ENCODE data around the gene ADCY10.
A peak's percentile ranks its signal among the peaks of the same experiment; 100 is the strongest.
"Not testable (repeated sequence)": the region's sequence is repeated elsewhere in the genome, so short reads cannot be mapped to it uniquely, and the experiment has no call there.

ADCY10 gene

DNA sequence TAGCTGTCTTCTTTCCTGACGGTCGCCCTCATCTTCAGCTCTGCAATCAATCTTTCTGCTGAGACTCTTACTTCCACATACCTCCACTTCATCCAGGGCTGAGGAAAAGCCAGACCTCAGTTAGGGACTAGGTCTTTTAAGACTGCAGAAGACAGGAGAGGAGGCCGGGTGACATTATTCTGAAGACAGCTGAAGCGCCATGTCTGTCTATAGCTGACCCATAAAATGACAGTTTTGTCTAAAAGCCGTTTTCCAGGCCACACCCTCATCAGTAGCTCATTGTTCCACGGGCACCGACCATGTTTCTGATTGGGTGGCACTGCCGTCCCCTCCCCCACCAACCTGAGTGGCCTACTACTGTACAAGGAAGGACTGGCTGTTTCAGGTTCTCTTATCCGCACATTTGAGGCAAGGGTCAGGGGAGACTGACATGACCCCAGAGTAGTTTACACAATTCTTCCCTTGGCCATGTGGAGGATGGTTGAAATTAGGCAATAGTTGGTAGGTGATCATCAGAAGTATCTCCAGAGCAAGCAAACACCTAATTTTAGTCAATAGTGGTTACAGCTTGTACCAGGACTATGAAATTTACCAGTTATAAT lies at the start of gene ADCY10:
Gene ADCY10, minus strand, starts transcription at position 240 of the 602 bp plus-strand sequence. CDS start 8,994 bp downstream, outside the sequence.
- DNase-seq: no peak

DNA sequence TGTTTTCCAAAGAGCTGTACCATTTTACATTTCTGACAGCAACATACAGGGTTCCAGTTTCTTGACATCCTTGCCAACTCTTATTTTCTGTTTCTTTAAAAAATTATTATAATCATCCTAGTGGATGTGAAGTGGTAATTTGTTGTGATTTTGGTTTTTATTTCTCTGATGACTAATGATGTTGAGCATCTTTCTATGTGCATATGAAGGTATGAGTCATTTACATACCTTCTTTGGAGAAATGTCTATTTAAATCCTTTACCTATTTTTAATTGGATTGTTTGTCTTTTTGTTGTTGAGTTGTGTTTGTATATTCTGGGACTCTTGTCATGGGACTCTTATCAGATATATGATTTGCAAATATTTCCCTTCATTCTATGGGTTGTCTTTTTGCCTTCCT lies 43.8 kb upstream of the ADCY10 start:
- no peak for DNase-seq

GRCh38 chr1:167955915-167956314 lies 42.0 kb upstream of the ADCY10 start:
- DNase-seq: no peak

GRCh38 chr1:167950569-167950968 lies 36.6 kb upstream of the ADCY10 start:
- no peak for DNase-seq

- DNase-seq: no peak
These were observed 35.9 kb upstream of the ADCY10 start for GRCh38 chr1:167949785-167950184.

DNA sequence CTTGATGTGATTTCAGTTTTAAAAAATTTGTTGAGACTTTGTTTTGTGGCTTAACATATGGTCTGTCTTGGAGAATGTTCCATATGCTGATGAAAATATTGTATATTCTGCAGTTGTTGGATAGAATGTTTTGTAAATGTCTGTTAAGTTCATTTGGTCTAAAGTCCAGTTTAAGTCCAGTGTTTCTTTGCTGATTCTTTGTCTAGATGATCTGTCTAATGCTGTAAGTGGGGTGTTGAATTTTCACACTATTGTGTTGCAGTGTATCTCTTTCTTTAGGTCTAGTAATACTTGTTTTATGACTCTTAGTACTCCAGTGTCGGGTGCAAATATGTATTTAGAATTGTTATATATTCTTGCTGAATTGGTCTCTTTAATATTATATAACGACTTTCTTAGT lies 33.8 kb upstream of the ADCY10 start:
- DNase-seq: no peak

- DNase-seq: no peak
These were observed 29.6 kb upstream of the ADCY10 start for GRCh38 chr1:167943541-167943940.

DNA sequence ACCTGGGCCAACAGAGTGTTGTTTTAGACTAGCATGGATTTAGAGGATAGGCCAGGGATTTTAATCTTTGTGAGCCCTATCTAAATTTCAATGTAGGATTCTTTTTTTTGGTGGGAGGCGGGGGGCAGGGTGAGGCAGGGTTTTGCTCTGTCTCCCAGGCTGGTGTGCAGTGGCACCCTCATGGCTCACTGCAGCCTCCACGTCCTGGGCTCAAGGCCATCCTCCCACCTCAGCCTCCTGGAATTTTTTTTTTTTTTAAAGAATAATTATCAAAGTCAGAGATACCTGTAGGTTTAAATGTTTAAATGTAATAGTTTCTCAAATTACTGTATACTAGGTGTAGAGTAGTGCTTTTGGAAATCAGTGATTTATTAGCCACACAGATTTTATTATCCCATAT lies 26.3 kb upstream of the ADCY10 start:
- no peak for DNase-seq

DNA sequence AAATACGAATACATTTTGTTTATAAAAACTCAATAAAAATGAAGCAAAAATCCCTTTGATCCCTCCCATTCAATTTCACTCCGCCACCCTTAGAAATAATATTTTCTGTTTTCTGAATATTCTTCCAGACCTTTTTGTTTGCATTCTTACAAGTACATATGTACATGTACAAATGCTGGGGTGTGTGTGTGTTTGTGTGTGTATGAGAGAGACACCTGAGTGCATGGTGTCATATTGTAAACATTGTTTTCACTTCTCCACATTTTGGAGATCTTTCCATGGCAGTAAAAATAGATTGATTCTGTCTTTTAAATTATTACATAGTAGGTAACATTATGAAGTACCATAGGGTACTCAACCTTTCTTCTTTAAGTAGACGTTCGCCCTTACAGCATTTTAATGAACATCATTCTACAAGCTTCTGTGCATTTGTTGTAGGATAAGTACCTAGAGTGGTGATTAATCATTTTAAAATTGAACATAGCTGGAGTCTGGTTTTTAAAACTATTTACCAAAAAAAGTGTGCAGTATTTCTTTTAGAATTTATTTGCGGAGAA lies 24.2 kb upstream of the ADCY10 start:
- DNase-seq: peak; percentile 18

GRCh38 chr1:167937709-167938010 lies 23.7 kb upstream of the ADCY10 start:
- no peak for DNase-seq

GRCh38 chr1:167936930-167937708 lies 23.2 kb upstream of the ADCY10 start, which contains the start of gene MPC2:
Gene MPC2, minus strand, starts transcription at chr1:167937072. Its CDS starts 1,231 bp downstream, at chr1:167935841.
- DNase-seq: peak; percentile 85

GRCh38 chr1:167936068-167936929 lies 22.4 kb upstream of the ADCY10 start, which contains the start of gene DCAF6:
Gene DCAF6, plus strand, starts transcription at chr1:167936683. Its CDS starts 229 bp downstream, at chr1:167936912.
- peak; percentile 100 for DNase-seq

DNA sequence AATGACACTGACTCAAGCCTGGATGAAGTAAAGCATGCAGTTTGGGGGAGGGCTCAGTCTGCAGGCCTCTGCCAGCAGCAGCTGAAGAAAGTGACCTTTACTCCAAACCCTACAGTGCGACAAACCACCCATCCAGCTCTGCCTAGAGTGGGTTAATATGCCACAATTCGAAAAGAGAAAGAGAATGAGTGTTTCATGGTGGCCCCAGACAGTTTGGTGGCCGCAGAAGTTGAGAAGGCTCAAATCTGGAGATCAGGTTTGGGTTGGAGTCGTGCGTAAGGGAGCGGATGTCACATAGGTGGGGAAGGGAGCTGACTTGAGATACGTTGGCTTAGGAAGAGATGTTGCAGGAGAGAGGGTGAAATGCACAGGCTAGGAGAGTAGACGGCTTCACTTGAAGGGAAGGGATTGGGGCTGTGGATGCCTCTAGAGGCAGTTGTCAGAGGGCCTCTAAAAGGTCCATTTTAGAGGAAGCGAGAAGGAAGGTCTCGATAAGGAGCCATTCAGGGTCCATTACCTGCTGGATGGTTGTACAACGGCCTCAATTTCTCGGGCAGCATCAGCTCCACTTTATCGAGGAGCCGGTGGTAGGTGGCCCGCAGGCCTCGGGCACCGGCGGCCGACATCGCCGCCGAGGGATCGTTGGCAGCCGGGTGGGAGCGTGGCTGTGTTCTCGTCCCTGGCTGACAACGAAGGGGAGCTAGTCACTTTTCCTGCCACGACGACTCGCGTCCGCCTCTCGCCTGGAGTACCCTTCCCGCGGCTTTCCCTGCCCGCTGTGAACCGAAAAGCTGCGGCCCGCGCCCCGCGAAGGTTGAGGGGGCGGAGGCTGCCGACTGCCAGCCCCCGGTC lies 21.5 kb upstream of the ADCY10 start:
- DNase-seq: no peak

DNA sequence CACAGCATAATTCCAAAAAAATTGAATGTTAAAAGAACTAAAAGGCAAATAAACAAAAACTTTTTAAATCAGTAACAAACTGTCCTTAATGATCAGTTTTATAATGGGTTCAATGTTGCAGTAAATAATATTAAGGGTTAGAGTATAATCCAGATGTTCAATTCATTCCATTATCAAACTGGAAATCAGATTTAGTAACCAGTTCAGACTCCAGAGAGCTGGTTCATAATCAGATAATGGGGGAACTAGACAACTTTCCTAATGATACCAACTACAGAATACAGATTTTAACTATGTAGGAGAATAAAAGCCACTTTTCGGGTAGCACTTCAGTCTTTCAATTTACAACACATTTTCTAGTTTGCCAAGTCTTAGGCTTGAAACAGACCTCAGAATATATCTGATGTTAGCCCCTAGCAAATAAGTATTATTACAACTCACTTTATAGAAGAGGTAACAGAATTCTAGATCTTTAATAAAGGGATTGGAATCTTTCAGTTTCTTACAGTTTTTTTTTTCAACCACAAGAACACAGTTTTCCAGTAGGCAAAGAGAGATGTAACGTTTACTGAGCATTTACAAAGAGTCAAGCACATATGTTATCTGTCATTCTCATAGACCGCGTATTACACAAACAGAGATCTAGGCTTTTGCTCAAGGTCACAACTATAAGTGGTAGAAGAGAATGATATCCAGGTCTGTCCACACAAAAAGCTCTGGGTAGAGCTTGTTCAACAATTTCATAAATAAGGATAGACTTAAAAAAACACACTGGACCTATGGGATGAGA lies 20.7 kb upstream of the ADCY10 start:
- no peak for DNase-seq

DNA sequence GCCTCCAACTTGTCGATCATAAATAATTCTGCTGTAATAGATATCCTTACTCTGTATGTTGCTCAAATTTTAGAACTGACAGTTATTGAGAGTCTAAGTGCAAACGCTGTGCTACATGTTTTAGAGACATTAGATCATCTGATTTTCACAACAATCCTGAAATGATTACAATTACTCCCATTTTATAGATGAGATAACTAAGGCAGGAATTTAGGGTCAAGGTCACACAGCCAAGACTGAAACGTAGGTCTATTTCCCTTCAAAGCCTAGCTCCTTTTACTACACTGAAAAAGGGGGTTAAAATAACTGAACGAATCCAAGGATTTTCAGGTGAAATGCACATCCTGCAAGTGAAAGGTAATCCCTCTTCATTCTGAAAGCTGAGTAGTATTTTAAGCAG lies 19.9 kb upstream of the ADCY10 start:
- peak; percentile 2 for DNase-seq

- DNase-seq: no peak
These were observed 15.8 kb upstream of the ADCY10 start for GRCh38 chr1:167929725-167930124.

DNA sequence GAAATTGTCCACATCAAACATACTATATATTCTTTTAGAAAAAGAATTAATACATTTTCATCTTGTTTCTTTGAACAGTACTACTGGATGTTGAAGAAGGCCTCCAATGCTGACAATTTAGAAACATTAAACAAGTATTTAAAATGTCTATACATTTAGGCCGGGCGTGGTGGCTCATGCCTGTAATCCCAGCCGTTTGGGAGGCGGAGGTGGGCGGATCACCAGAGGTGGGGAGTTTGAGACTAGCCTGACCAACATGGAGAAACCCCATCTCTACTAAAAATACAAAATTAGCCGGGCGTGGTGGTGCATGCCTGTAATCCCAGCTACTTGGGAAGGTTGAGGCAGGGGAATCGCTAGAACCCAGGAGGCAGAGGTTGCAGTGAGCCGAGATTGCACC lies 15.0 kb upstream of the ADCY10 start:
- not testable (repeated sequence) for DNase-seq

GRCh38 chr1:167928457-167928852 lies 14.5 kb upstream of the ADCY10 start:
- no peak for DNase-seq

- no peak for DNase-seq
These were observed 13.3 kb upstream of the ADCY10 start for GRCh38 chr1:167927046-167927754.

GRCh38 chr1:167926486-167926997 lies 12.6 kb upstream of the ADCY10 start:
- DNase-seq: no peak
